A673 (cell line): Measurements from ENCODE around the gene PPFIBP1.

Experiments
- EZH2 ChIP-seq: fragments of 200-600 bp; sonication (generic); IDR thresholded peaks from 2 replicates; pipeline ENCODE4 v1.6.1; 2017; ENCODE audit warnings: borderline replicate concordance, low read depth, mild to moderate bottlenecking, mixed read lengths, antibody characterized with exemption, low read length; ENCODE audit not compliant: poor library complexity, severe bottlenecking
- TF ChIP-seq, protein P1 (sequence below): fragments of 300-800, 200-600 bp; sonication (generic); conservative IDR thresholded peaks from 2 replicates; pipeline ENCODE4 v1.5.1; 2017; ENCODE audit warnings: low read depth, mild to moderate bottlenecking, antibody characterized with exemption, low read length, moderate library complexity, mixed read lengths

DNA sequence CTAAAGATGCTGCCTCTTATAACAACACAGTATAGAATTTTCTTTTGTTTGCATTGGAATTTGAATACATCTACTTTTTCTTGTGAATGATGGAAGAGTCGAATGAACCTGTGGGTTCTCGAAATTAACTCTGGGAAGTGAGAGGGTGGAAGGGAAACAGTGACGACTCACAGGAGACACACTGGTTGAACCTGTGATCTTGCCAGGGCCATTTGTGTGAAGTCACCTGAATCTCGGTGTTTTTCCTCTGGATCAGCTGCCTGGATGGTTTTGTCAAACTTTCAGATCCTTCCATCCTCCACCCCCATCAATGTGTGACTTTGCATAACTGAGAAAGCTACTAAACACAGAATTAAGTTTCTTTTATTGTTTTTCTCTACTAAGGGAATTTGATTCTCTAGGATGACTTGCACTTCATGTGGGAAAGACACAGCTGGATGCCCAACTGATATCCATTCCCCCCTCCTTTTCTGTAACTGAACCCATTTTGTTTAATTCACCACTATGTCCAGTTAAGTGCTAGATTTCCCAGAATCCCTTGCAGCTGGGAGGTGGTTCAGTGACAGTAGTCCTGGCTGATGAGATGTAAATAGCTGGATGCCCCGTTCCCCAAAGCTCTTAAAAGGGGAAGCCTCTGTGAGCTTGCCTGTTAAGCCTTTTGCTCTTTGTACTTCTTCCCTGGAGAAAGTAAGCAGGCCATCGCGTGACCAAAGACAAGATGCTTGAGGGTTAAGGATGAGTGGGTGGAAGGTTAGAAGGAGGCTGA, 6.3 kb downstream of the PPFIBP1 start:
- TF ChIP-seq, protein P1, sequence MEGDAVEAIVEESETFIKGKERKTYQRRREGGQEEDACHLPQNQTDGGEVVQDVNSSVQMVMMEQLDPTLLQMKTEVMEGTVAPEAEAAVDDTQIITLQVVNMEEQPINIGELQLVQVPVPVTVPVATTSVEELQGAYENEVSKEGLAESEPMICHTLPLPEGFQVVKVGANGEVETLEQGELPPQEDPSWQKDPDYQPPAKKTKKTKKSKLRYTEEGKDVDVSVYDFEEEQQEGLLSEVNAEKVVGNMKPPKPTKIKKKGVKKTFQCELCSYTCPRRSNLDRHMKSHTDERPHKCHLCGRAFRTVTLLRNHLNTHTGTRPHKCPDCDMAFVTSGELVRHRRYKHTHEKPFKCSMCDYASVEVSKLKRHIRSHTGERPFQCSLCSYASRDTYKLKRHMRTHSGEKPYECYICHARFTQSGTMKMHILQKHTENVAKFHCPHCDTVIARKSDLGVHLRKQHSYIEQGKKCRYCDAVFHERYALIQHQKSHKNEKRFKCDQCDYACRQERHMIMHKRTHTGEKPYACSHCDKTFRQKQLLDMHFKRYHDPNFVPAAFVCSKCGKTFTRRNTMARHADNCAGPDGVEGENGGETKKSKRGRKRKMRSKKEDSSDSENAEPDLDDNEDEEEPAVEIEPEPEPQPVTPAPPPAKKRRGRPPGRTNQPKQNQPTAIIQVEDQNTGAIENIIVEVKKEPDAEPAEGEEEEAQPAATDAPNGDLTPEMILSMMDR = no peak
- no peak for TF ChIP-seq EZH2
